HepG2 (cell line): Measurements from ENCODE around the gene ANXA2. TPM values are rescaled to one million over a fixed set of nuclear protein-coding genes. Genes with fewer than 3 reads are reported as not detected.

Source experiments
- ASH2L ChIP-seq: fragments of 300-600, 200-600 bp; sonication (generic); IDR thresholded peaks from 2 replicates; pipeline ENCODE4 v1.7.0; 2017; ENCODE audit warnings: low read depth, mild to moderate bottlenecking, moderate library complexity, mixed read lengths, low read length; ENCODE audit not compliant: insufficient read length
- CEBPB ChIP-seq: IDR thresholded peaks from 2 replicates; pipeline ENCODE4 v1.6.1; 2011; ENCODE audit warnings: low read depth, low read length, improper control_type of control experiment, borderline replicate concordance
- GTF3A ChIP-seq: sonication (generic); formaldehyde crosslinking; conservative IDR thresholded peaks from 2 replicates; pipeline ENCODE4 v1.4.0; 2020; ENCODE audit warnings: mild to moderate bottlenecking, missing genetic modification reagents
- IRF2 ChIP-seq: IDR thresholded peaks from 2 replicates; pipeline ENCODE4 v1.6.1; 2018; ENCODE audit warnings: missing genetic modification reagents, missing compliant biosample characterization
- MED13 ChIP-seq: sonication (generic); formaldehyde crosslinking; IDR thresholded peaks from 2 replicates; pipeline ENCODE4 v1.5.0; 2020; ENCODE audit warnings: missing genetic modification reagents
- ZKSCAN8 ChIP-seq: IDR thresholded peaks from 2 replicates; pipeline ENCODE4 v1.6.1; 2016; ENCODE audit warnings: borderline replicate concordance, missing genetic modification reagents, missing compliant biosample characterization
- ZNF550 ChIP-seq: sonication (generic); formaldehyde crosslinking; IDR thresholded peaks from 2 replicates; pipeline ENCODE4 v1.4.0; 2020; ENCODE audit warnings: mild to moderate bottlenecking, missing genetic modification reagents, borderline replicate concordance
- ZNF737 ChIP-seq: sonication (generic); formaldehyde crosslinking; IDR thresholded peaks from 2 replicates; pipeline ENCODE4 v1.5.0; 2020; ENCODE audit warnings: missing genetic modification reagents, mild to moderate bottlenecking, borderline replicate concordance
- polyA plus RNA-seq, 8 experiments: library from polyadenylated mRNA; depleted of rRNA in 3 of 8; stranded (reverse) in 7 of 8; unstranded in 1 of 8; fragments of >200 nt; fragmentation: Illumina TruSeq in 4 of 8; extraction: Trizol in 4 of 8; gene quantifications; 2 replicates each; pipeline versions ENCODE4 v1.2.1 to v1.2.3, GENCODE V29; 2011 to 2016; ENCODE audit warnings: low read depth in 4 of 8, missing spikeins in 1 of 8, mixed read lengths in 1 of 8; ENCODE audit not compliant: insufficient read depth in 1 of 8
- total RNA-seq, 5 experiments: library from RNA; depleted of rRNA; stranded (reverse); fragments of >200 nt; fragmentation: Illumina TruSeq; extraction: Trizol; gene quantifications; 2 replicates each; pipeline ENCODE4 v1.2.3, GENCODE V29; 2016; ENCODE audit warnings: low read depth in 1 of 5
- TF ChIP-seq, protein P1 (sequence below): sonication (generic); IDR thresholded peaks from 2 replicates; pipeline ENCODE4 v1.6.1; 2016; ENCODE audit warnings: low read depth, borderline replicate concordance
- TF ChIP-seq, protein P2 (sequence below): sonication (generic); formaldehyde crosslinking; IDR thresholded peaks from one replicate; pipeline ENCODE4 v1.5.1; 2020; ENCODE audit warnings: mild to moderate bottlenecking, missing genetic modification reagents; ENCODE audit errors: not compliant biosample characterization
- TF ChIP-seq, protein P3 (sequence below), 2 experiments: fragments of 450-650 bp in 1 of 2; sonication (generic) in 1 of 2; formaldehyde crosslinking; IDR thresholded peaks; 2 replicates each; pipeline versions ENCODE4 v1.5.0 to v1.8.0; 2020 to 2022; ENCODE audit warnings: mild to moderate bottlenecking in 1 of 2, missing genetic modification reagents in 1 of 2
- TF ChIP-seq, protein P4 (sequence below): sonication (generic); formaldehyde crosslinking; IDR thresholded peaks from 2 replicates; pipeline ENCODE4 v1.5.0; 2020; ENCODE audit warnings: missing genetic modification reagents

The ANXA2 gene
- total and polyA plus RNA-seq, 2 of the 13 experiments (the other 11 are each of a cell fraction or from before 2014, with no cell fraction given) = 196 to 613 TPM

DNA sequence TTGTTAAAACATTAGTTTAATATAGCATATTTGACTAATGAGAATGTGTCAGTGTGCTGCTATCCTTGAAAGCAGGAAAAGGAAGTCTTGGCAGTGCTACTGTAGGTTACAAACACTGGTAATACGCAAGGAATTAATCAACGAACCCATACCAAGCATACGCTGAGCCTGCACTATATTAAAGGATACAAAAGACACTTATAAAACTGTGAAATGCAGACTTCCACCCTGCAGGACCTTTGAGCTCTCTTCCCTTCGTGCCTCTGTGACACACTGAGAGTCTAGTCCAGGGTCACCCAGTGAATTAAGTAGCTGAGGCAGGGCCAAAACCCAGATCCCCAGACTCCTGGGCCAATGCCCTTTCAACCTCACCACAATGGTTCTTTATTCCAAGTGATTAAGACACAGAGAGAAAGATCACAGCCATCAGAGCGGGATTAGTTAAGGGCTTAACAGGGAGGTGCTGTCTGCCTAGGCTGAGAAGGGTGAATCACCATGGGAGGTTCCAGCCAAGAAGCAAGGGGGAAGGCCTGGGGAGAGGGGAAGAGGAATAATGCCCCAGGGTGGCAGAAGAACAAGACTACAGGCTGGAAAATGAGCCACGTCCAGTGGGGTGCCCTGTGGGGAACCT, 6.8 kb downstream of the ANXA2 start (continued):
- TF ChIP-seq ZNF550 (CRISPR knock-in tag) (no peak), MED13 (CRISPR knock-in tag) (no peak), GTF3A (CRISPR knock-in tag) (no peak), ASH2L (peak; percentile 61), ZKSCAN8 (CRISPR knock-in tag) (no peak), ZNF737 (no peak), CEBPB (no peak), IRF2 (CRISPR knock-in tag) (no peak; the same call in 1 of the 2 replicates)
- TF ChIP-seq, protein P1, sequence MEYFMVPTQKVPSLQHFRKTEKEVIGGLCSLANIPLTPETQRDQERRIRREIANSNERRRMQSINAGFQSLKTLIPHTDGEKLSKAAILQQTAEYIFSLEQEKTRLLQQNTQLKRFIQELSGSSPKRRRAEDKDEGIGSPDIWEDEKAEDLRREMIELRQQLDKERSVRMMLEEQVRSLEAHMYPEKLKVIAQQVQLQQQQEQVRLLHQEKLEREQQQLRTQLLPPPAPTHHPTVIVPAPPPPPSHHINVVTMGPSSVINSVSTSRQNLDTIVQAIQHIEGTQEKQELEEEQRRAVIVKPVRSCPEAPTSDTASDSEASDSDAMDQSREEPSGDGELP = no peak
- TF ChIP-seq, protein P2, sequence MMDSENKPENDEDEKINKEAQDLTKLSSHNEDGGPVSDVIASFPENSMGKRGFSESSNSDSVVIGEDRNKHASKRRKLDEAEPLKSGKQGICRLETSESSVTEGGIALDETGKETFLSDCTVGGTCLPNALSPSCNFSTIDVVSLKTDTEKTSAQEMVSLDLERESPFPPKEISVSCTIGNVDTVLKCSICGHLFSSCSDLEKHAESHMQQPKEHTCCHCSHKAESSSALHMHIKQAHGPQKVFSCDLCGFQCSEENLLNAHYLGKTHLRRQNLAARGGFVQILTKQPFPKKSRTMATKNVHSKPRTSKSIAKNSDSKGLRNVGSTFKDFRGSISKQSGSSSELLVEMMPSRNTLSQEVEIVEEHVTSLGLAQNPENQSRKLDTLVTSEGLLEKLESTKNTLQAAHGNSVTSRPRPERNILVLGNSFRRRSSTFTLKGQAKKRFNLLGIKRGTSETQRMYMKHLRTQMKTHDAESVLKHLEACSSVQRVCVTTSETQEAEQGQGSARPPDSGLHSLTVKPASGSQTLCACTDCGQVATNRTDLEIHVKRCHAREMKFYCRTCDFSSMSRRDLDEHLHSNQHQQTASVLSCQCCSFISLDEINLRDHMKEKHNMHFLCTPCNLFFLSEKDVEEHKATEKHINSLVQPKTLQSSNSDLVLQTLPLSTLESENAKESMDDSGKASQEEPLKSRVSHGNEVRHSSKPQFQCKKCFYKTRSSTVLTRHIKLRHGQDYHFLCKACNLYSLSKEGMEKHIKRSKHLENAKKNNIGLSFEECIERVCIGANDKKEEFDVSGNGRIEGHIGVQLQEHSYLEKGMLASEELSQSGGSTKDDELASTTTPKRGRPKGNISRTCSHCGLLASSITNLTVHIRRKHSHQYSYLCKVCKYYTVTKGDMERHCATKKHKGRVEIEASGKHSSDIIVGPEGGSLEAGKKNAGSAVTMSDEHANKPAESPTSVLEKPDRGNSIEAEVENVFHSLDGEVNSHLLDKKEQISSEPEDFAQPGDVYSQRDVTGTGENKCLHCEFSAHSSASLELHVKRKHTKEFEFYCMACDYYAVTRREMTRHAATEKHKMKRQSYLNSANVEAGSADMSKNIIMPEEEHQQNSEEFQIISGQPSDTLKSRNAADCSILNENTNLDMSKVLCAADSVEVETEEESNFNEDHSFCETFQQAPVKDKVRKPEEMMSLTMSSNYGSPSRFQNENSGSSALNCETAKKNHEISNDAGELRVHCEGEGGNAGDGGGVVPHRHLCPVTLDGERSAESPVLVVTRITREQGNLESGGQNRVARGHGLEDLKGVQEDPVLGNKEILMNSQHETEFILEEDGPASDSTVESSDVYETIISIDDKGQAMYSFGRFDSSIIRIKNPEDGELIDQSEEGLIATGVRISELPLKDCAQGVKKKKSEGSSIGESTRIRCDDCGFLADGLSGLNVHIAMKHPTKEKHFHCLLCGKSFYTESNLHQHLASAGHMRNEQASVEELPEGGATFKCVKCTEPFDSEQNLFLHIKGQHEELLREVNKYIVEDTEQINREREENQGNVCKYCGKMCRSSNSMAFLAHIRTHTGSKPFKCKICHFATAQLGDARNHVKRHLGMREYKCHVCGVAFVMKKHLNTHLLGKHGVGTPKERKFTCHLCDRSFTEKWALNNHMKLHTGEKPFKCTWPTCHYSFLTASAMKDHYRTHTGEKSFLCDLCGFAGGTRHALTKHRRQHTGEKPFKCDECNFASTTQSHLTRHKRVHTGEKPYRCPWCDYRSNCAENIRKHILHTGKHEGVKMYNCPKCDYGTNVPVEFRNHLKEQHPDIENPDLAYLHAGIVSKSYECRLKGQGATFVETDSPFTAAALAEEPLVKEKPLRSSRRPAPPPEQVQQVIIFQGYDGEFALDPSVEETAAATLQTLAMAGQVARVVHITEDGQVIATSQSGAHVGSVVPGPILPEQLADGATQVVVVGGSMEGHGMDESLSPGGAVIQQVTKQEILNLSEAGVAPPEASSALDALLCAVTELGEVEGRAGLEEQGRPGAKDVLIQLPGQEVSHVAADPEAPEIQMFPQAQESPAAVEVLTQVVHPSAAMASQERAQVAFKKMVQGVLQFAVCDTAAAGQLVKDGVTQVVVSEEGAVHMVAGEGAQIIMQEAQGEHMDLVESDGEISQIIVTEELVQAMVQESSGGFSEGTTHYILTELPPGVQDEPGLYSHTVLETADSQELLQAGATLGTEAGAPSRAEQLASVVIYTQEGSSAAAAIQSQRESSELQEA (CRISPR knock-in tag) = no peak
- TF ChIP-seq, protein P3, sequence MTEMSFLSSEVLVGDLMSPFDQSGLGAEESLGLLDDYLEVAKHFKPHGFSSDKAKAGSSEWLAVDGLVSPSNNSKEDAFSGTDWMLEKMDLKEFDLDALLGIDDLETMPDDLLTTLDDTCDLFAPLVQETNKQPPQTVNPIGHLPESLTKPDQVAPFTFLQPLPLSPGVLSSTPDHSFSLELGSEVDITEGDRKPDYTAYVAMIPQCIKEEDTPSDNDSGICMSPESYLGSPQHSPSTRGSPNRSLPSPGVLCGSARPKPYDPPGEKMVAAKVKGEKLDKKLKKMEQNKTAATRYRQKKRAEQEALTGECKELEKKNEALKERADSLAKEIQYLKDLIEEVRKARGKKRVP (CRISPR knock-in tag; IDR thresholded peaks at IDR 0.05) = no peak
- TF ChIP-seq, protein P4, sequence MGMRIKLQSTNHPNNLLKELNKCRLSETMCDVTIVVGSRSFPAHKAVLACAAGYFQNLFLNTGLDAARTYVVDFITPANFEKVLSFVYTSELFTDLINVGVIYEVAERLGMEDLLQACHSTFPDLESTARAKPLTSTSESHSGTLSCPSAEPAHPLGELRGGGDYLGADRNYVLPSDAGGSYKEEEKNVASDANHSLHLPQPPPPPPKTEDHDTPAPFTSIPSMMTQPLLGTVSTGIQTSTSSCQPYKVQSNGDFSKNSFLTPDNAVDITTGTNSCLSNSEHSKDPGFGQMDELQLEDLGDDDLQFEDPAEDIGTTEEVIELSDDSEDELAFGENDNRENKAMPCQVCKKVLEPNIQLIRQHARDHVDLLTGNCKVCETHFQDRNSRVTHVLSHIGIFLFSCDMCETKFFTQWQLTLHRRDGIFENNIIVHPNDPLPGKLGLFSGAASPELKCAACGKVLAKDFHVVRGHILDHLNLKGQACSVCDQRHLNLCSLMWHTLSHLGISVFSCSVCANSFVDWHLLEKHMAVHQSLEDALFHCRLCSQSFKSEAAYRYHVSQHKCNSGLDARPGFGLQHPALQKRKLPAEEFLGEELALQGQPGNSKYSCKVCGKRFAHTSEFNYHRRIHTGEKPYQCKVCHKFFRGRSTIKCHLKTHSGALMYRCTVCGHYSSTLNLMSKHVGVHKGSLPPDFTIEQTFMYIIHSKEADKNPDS (CRISPR knock-in tag) = no peak
